Type B pancreatic cell (in vitro differentiated cells): ENCODE results near the gene ABCB6. TPM values are rescaled to one million over a fixed set of nuclear protein-coding genes. Genes with fewer than 3 reads are reported as not detected.

Experiments used
- DNase-seq: peaks from one replicate; pipeline ENCODE4 v3.0.0; 2021; ENCODE audit warnings: mixed read lengths; ENCODE audit not compliant: unreplicated experiment; ENCODE audit errors: extremely low spot score
- H3K27ac Mint-ChIP-seq: 2 replicates; pipeline ENCODE4 v1.8.0; 2021; ENCODE audit warnings: mild to moderate bottlenecking, mixed read lengths
- H3K27me3 Mint-ChIP-seq: 2 replicates; pipeline ENCODE4 v1.8.0; 2021; ENCODE audit warnings: mixed read lengths
- H3K36me3 Mint-ChIP-seq: 2 replicates; pipeline ENCODE4 v1.8.0; 2021; ENCODE audit warnings: mixed read lengths
- H3K4me1 Mint-ChIP-seq: one replicate; pipeline ENCODE4 v1.8.0; 2021; ENCODE audit warnings: mixed read lengths; ENCODE audit not compliant: unreplicated experiment
- H3K4me3 Mint-ChIP-seq: 2 replicates; pipeline ENCODE4 v1.8.0; 2021; ENCODE audit warnings: mild to moderate bottlenecking, mixed read lengths
- H3K9me3 Mint-ChIP-seq: 2 replicates; pipeline ENCODE4 v1.8.0; 2021; ENCODE audit warnings: mixed read lengths
- total RNA-seq: library from RNA; stranded (reverse); gene quantifications from 2 replicates; pipeline ENCODE4 v1.2.1, GENCODE V29; 2021; ENCODE audit warnings: low replicate concordance
- TF ChIP-seq, protein P1 (sequence below): fragments of 200-600 bp; sonication (generic); conservative IDR thresholded peaks from 2 replicates; pipeline ENCODE4 v1.5.0; 2021; ENCODE audit warnings: antibody characterized with exemption, mild to moderate bottlenecking

The ABCB6 gene
- total RNA-seq, 1 donor from 2014 or later, result 40.4 TPM

DNA sequence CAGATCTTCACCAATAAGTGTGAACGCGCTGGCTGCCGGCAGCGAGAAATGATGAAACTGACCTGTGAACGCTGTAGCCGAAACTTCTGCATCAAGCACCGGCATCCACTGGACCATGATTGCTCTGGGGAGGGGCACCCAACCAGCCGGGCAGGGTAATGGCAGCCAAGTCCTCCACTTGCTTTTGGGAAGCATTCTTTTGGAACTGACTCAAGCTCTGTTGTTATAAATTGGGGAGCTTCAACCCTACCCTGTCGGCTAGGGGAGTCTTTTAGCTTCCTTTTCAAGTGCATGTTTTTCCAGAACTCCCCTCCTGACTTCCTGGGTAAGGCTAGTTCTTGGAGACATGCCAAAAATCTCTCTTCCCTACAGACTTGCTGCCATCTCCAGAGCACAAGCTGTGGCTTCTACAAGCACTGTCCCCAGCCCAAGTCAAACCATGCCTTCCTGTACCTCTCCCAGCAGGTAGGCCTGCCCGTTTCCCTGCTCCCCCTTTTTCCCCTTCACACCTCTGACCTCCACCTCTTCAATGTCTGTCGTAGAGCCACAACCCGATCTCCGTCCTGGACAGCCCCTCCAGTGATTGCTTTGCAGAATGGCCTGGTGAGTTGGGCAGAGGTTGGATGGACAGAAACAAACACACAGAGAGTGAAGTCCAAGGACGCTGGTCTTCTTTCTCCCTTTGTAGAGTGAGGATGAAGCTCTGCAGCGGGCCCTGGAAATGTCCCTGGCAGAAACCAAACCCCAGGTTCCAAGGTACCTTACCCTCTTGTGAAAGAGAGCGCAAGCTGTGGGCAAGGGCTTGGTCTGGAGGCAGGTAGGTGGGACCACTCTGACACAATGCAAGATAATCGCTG is 10.6 kb downstream of the ABCB6 start:
- peak overlapping the region; percentile 98 for H3K27ac Mint-ChIP-seq
- peaks cover 18% of the 10 kb centered on the region for H3K4me1 Mint-ChIP-seq
- H3K27me3 Mint-ChIP-seq, result peaks cover 8% of the 10 kb centered on the region
- TF ChIP-seq, protein P1, sequence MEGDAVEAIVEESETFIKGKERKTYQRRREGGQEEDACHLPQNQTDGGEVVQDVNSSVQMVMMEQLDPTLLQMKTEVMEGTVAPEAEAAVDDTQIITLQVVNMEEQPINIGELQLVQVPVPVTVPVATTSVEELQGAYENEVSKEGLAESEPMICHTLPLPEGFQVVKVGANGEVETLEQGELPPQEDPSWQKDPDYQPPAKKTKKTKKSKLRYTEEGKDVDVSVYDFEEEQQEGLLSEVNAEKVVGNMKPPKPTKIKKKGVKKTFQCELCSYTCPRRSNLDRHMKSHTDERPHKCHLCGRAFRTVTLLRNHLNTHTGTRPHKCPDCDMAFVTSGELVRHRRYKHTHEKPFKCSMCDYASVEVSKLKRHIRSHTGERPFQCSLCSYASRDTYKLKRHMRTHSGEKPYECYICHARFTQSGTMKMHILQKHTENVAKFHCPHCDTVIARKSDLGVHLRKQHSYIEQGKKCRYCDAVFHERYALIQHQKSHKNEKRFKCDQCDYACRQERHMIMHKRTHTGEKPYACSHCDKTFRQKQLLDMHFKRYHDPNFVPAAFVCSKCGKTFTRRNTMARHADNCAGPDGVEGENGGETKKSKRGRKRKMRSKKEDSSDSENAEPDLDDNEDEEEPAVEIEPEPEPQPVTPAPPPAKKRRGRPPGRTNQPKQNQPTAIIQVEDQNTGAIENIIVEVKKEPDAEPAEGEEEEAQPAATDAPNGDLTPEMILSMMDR, result no peak
- H3K4me3 Mint-ChIP-seq, result peak overlapping the region; percentile 97
- DNase-seq, result no peak
- no peaks in the 10 kb centered on the region for H3K9me3 Mint-ChIP-seq
- no peaks in the 10 kb centered on the region for H3K36me3 Mint-ChIP-seq

DNA sequence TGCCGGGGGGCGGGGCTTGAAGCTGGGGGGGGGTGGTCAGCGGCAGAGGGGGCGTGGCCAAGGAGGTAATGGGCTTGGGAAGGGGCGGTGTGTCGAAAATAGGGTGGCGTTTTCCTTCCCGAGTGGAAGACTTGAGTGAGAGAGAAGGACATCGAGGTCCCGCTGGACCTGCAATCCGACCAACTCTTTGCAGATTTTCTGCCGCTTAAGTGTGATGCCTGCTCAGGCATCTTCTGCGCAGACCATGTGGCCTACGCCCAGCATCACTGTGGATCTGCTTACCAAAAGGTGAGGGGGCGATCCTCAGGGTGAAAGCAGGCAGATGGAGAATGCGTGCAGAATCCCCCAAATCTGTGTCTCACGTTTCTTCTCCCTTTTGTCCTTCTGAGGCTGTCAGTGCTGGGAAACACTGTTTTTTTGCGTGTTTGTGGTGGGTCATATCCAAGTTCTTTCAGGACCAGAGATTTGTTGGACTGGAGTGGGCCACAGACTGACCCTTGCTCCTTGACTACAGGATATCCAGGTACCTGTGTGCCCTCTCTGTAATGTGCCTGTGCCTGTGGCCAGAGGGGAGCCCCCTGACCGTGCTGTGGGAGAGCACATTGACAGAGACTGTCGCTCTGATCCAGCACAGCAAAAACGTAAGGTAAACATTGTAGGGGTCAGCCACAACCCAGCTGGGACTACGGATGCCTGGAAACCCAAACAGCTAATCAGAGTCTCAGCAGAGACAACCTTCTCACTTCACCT is 11.4 kb downstream of the ABCB6 start:
- TF ChIP-seq, protein P1, result no peak
- DNase-seq, result no peak
- H3K9me3 Mint-ChIP-seq, result no peaks in the 10 kb centered on the region

DNA sequence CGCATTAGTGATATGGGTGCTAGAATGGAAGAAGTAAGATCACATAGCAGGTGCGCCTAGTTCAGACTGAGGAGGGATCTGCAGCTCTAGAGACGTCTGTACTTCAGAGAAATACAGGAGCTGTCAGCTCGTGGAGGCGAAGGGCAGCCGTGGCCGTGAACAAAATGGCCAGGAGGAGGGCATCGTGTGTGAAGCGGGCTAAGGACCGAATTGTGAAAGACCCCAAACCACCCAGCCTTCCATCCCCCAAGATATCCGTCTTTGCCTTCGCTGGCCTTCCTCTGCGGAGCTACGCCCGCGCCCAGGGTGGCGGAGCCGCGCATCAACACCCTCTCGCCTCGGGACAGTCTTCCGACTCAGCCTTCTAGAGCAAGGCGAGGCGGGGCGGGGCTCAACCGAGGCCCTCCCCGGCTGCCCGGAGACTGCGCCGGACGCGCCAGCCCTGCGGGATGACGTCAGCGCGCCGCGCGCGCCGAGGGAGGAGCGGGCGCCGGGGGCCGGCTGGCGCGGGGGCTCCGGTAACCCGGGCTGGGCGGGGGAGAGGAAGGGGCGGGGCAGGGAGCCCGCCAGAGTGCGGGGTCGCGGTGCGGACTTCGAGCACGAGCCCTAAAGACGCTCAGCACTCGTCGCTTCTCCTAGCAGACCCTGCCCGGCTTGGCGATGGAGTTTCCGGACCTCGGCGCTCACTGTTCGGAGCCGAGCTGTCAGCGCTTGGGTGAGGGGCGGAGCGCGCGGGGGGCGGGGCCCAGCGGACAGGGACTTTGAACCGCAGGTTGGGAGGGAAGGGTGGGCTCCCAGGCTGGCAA is 12.2 kb downstream of the ABCB6 start, which contains the start of gene ZFAND2B:
ZFAND2B (plus strand) TSS at position 455 of the 806 bp plus-strand sequence; CDS start at position 661, 206 bp downstream.
- peaks cover 8% of the 10 kb centered on the region for H3K27me3 Mint-ChIP-seq
- TF ChIP-seq, protein P1, result peak; percentile 43
- H3K4me3 Mint-ChIP-seq, result peak within 1 kb of the TSS; percentile 97

More for the DNA sequence above, 11.4 kb downstream of the ABCB6 start:
- H3K4me3 Mint-ChIP-seq, result peak overlapping the region; percentile 97
- peaks cover 18% of the 10 kb centered on the region for H3K4me1 Mint-ChIP-seq
- H3K27ac Mint-ChIP-seq, result peak overlapping the region; percentile 98
- peaks cover 8% of the 10 kb centered on the region for H3K27me3 Mint-ChIP-seq
- no peaks in the 10 kb centered on the region for H3K36me3 Mint-ChIP-seq

DNA sequence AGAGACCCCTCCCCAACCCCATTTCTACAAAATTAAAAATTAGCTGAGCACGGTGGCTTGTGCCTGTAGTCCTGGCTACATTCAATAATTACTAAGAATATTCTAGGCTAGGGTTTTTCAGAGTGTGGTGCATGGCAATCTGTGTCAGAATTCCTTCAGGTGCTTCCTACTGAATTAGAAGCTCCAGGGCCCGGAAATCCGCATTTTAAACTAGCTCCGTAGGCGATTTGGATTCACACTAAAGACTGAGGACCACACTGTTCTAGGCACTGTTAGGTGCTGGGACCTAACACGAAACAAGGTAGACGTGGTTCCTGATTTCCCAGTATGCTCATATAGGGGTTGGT is 12.8 kb downstream of the ABCB6 start:
- TF ChIP-seq, protein P1, result no peak
- Mint-ChIP-seq H3K4me1 (peaks cover 18% of the 10 kb centered on the region), H3K9me3 (no peaks in the 10 kb centered on the region), H3K27me3 (peaks cover 8% of the 10 kb centered on the region), H3K27ac (peak overlapping the region; percentile 98), H3K4me3 (peak overlapping the region; percentile 97), H3K36me3 (no peaks in the 10 kb centered on the region)
- no peak for DNase-seq

More for the DNA sequence above, 12.2 kb downstream of the ABCB6 start, which contains the start of gene ZFAND2B:
- peaks cover 18% of the 10 kb centered on the region for H3K4me1 Mint-ChIP-seq
- H3K9me3 Mint-ChIP-seq, result no peaks in the 10 kb centered on the region
- H3K27ac Mint-ChIP-seq, result peak within 1 kb of the TSS; percentile 98
- no peaks in the 10 kb centered on the region for H3K36me3 Mint-ChIP-seq
- peak; percentile 97 for DNase-seq

DNA sequence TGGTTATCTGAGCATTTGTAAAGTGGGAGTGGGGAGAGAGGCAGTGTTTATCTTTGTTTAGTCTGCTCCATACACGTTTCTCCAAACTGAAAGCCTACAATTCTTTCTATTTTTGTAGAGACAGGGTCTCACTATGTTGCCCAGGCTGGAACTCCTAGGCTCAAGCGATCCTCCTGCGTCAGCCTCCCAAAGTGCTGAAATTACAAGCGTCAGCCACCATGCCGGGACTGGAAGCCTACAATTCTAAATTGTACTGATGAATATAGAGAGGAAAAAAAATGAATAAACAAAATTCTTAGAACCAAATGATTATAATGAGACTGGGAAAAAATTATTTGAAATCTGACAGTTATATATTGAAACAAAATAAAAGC is 13.6 kb downstream of the ABCB6 start:
- Mint-ChIP-seq H3K4me3 (peak overlapping the region; percentile 51), H3K36me3 (no peaks in the 10 kb centered on the region), H3K27me3 (peaks cover 8% of the 10 kb centered on the region), H3K9me3 (no peaks in the 10 kb centered on the region), H3K4me1 (peaks cover 18% of the 10 kb centered on the region), H3K27ac (no peak overlapping the region)
- DNase-seq, result no peak
- TF ChIP-seq, protein P1, result no peak
